GM06990 (cell line): Measurements from ENCODE around the gene UPB1.

ENCODE experiments used
- DNase-seq: peaks from one replicate; pipeline ENCODE4 v3.0.0-alpha.2; 2011; ENCODE audit not compliant: insufficient read length; ENCODE audit errors: extremely low read depth
- H3K27me3 ChIP-seq: replicated peaks from 2 replicates; pipeline ENCODE4 v1.6.0; 2011; ENCODE audit warnings: low read length; ENCODE audit not compliant: control insufficient read depth, insufficient read depth
- H3K36me3 ChIP-seq: 2 replicates; pipeline ENCODE4 v1.5.1; 2011; ENCODE audit warnings: low read length; ENCODE audit not compliant: control insufficient read depth, insufficient read depth
- H3K4me3 ChIP-seq: replicated peaks from 2 replicates; pipeline ENCODE4 v1.5.1; 2011; ENCODE audit warnings: low read depth, mild to moderate bottlenecking, control low read depth, low read length
- TF ChIP-seq, protein P1 (sequence below): IDR thresholded peaks from 2 replicates; pipeline ENCODE4 v1.5.1; 2011; ENCODE audit warnings: low read length, control low read depth, mild to moderate bottlenecking, inconsistent platforms; ENCODE audit not compliant: insufficient read depth, poor library complexity, severe bottlenecking

The UPB1 gene

GRCh38 chr22:24576778-24577177 lies 81.6 kb downstream of the UPB1 start:
- Histone ChIP-seq H3K27me3 (no peaks in the 10 kb centered on the region), H3K36me3 (peaks cover 7% of the 10 kb centered on the region), H3K4me3 (no peak overlapping the region)
- DNase-seq: no peak
- TF ChIP-seq, protein P1, sequence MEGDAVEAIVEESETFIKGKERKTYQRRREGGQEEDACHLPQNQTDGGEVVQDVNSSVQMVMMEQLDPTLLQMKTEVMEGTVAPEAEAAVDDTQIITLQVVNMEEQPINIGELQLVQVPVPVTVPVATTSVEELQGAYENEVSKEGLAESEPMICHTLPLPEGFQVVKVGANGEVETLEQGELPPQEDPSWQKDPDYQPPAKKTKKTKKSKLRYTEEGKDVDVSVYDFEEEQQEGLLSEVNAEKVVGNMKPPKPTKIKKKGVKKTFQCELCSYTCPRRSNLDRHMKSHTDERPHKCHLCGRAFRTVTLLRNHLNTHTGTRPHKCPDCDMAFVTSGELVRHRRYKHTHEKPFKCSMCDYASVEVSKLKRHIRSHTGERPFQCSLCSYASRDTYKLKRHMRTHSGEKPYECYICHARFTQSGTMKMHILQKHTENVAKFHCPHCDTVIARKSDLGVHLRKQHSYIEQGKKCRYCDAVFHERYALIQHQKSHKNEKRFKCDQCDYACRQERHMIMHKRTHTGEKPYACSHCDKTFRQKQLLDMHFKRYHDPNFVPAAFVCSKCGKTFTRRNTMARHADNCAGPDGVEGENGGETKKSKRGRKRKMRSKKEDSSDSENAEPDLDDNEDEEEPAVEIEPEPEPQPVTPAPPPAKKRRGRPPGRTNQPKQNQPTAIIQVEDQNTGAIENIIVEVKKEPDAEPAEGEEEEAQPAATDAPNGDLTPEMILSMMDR: no peak
